GM12874 (cell line): ENCODE results near the gene LRFN3.

Experiments used
- TF ChIP-seq, protein P1 (sequence below): IDR thresholded peaks from 2 replicates; pipeline ENCODE4 v1.5.1; 2011; ENCODE audit warnings: low read depth, mild to moderate bottlenecking, control low read depth, low read length, moderate library complexity; ENCODE audit not compliant: insufficient read depth

The LRFN3 gene

DNA sequence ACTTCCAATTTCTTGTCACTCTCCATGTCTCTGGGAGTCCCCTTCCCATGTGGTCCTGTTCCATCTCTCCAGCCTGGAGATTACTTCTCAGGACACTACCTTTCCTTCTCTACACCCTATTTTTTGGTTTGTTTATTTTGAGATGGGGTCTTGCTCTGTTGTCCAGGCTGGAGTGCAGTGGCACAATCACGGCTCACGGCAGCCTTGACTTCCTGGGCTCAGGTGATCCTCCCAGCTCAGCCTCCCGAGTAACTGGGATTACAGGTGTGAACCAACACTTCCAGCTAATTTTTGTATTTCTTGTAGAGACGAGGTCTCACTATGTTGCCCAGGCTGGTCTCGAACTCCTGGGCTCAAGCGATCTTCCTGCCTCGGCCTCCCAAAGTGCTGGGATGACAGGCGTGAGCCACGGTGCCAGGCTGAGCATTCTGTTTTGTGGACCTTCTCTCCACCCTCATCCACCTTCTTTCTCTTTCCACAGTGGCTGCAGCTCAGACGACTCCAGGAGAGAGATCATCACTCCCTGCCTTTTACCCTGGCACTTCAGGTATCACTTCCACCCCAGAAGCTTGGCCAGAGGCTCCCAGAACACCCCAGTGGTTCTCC lies 33.2 kb upstream of the LRFN3 start:
- TF ChIP-seq, protein P1, sequence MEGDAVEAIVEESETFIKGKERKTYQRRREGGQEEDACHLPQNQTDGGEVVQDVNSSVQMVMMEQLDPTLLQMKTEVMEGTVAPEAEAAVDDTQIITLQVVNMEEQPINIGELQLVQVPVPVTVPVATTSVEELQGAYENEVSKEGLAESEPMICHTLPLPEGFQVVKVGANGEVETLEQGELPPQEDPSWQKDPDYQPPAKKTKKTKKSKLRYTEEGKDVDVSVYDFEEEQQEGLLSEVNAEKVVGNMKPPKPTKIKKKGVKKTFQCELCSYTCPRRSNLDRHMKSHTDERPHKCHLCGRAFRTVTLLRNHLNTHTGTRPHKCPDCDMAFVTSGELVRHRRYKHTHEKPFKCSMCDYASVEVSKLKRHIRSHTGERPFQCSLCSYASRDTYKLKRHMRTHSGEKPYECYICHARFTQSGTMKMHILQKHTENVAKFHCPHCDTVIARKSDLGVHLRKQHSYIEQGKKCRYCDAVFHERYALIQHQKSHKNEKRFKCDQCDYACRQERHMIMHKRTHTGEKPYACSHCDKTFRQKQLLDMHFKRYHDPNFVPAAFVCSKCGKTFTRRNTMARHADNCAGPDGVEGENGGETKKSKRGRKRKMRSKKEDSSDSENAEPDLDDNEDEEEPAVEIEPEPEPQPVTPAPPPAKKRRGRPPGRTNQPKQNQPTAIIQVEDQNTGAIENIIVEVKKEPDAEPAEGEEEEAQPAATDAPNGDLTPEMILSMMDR, result no peak

DNA sequence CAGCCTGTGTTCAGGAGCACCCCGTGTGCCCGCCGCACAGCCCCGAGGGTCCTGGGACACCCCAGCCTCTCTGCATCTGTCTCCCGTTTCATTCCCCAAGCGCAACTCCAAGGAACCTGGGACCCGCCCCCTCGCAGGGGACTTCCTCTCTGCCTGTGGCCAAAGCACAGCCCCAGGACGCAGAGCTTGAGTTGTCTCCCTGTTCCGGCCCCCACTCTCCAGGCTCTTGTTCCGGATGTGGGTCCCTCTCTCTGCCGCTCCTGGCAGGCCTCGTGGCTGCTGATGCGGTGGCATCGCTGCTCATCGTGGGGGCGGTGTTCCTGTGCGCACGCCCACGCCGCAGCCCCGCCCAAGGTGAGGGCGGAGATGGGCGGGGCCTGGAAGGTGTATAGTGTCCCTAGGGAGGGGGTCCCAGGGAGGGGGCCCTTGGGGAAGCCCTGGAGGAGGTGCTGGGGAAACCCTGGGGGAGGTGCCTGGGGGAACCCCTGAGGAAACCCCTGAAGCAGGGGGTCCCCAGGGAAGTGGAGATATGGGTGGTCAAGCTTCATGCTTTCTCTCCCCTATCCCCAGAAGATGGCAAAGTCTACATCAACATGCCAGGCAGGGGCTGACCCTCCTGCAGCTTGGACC lies 32.5 kb upstream of the LRFN3 start:
- TF ChIP-seq, protein P1, result no peak

DNA sequence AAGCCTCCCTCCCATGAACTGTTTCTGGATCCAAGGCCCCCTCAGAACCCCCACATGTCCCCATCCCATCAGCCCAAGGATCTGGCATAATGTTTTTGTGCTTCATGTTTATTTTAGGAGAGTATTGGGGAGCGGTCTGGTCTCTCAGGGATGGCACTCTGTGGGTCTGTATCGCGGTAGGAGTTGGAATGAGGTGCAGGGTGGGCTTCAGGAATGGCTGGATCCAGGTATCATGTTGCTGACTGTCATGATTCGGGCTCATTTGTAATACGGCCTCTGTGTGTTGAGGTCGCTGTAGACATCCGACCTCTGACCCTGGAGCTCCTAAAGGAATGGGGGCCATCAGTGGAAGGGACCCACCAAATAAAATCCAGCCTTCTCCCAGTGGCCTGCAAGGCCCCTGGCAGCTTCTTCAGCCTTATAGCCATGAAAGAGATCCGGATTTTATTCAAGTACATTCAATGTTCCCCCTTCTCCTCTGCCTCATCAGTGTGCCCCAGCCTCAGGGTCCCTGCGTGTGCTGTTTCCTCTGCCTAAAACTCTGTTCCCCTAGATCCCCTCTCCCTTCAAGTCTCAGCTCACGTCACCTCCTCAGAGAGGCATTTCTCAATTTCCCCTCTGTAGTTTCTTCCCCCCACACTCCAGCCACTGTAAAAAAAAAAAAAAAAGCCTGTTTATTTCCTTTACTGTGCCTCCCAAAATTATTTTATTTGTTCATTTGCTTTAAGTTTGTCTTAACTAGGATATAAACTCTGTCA lies 31.7 kb upstream of the LRFN3 start:
- TF ChIP-seq, protein P1, result no peak

DNA sequence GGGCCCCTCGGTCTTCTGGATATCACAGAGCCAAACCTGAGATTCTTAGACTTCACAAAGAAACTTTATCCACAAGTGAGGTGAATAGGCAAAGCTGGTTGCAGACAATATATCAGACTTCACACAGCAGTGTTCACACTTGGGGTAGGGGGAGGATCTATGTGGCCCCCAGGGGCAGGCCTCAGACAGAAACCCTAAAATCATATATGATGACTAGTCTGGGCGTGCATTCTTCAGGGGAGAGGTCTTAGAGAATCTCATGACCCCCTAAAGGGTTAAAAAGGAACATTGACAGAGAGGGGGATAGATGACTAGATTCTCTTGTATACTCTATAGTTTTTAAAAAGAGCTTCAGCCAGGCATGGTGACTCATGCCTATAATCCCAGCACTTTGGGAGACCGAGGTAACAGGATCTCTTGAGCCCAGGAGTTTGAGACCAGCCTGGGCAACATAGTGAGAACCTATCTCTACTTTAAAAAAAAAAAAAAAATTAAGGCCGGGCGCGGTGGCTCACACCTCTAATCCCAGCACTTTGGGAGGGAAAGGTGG lies 30.9 kb upstream of the LRFN3 start:
- TF ChIP-seq, protein P1, result no peak

DNA sequence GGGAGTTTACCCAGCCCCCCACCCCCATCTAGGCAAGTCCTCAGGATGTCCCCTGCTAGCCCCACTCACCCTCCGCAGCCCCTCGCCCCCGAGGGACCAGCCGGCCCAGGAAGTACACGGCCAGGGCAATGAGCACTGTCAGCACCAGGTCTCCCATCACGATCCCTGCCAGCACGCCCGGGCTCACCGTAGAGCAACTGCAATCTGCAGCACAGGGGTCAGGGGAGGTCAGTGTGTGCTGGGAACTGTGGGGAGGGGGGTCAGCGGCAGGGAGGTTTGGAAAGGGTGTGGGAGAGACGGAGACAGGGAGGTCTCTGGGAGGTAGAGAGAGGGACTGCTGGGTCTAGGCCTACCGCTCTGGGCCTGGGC lies 28.8 kb upstream of the LRFN3 start:
- TF ChIP-seq, protein P1, result no peak

DNA sequence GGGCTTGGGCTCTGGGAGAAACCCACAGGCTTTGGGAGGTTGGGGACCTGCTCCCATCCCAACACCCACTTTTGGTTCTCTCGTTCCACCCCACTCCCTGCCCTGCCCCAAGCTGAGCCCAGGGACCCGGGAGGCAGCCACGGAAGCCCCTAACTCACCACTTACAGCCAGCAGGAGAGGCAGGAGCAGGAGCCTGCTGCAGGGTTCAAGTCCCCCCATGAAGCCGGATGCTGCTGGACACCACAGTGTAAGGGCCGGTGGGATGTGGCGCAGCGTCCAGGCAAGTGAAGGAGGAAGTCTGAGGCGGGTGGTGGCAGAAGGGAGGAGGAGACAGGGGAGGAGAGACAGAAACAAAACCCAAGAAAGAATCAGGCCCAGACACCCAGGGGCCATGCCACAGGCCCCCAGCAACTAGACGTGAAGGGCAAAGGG lies 28.1 kb upstream of the LRFN3 start, which contains the start of gene TYROBP:
TSS of gene TYROBP (minus strand) at position 286 of the 432 bp plus-strand sequence. CDS start at position 219, 67 bp downstream.
- TF ChIP-seq, protein P1, result no peak
